ENCODE data around the gene ZSCAN2. TPM values are rescaled to one million over a fixed set of nuclear protein-coding genes. Genes with fewer than 3 reads are reported as not detected.

Gene ZSCAN2
- total and polyA plus RNA-seq, 10 donors: 4.6 to 15.1 (median 9.9) TPM

DNA sequence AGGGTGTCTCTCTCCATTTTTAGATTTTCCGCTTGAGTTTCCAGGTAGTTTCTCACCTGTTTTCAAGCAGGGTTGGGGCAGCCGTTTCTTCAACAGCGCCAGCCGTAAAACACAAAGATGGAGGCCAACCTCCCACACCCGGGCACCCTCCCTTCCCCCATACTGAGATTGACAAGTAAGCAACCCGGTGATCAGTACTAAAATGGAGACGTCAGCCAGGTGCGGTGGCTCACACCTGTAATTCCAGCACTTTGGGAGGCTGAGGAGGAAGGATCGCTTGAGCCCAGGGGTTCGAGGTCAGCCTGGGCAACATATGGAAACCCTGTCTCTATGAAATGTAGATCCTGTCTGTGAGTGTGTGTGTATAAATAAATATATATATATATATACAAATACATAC lies 903 bp upstream of the ZSCAN2 start:
- no peaks in the 10 kb centered on the region for H3K27me3 ChIP-seq (replicated peaks in 1 of 7)
- peak; percentile 77 for DNase-seq
- 76 to 81% (median 79%) methylated on average over 10 of the region's 10 CpGs for WGBS, 5 donors
- peaks cover 0 to 12% (median 6%) of the 10 kb centered on the region in 6 donors for H3K36me3 ChIP-seq
- peak overlapping the region in 5 of 8 donors; percentile 77 to 92 (median 78) for H3K27ac ChIP-seq
- H3K9me3 ChIP-seq: no peaks in the 10 kb centered on the region
- intact Hi-C loops (cut with DNase I; ENCODE audit: low total_unique reads): loop anchor here (10.0 kb wide), 2 partner anchors 55 to 445 kb away; partner anchors contain the start of genes NMB and WDR73
- H3K4me3 ChIP-seq: peak overlapping the region in 6 of 8 donors; percentile 73 to 99 (median 93)
- TF ChIP-seq, protein P1, sequence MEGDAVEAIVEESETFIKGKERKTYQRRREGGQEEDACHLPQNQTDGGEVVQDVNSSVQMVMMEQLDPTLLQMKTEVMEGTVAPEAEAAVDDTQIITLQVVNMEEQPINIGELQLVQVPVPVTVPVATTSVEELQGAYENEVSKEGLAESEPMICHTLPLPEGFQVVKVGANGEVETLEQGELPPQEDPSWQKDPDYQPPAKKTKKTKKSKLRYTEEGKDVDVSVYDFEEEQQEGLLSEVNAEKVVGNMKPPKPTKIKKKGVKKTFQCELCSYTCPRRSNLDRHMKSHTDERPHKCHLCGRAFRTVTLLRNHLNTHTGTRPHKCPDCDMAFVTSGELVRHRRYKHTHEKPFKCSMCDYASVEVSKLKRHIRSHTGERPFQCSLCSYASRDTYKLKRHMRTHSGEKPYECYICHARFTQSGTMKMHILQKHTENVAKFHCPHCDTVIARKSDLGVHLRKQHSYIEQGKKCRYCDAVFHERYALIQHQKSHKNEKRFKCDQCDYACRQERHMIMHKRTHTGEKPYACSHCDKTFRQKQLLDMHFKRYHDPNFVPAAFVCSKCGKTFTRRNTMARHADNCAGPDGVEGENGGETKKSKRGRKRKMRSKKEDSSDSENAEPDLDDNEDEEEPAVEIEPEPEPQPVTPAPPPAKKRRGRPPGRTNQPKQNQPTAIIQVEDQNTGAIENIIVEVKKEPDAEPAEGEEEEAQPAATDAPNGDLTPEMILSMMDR (IDR thresholded peaks at IDR 0.05 in 8 of 11, conservative IDR thresholded peaks at IDR 0.05 in 3 of 11): no peak
- no peak for TF ChIP-seq POLR2A (IDR thresholded peaks at IDR 0.05)
- no peak for TF ChIP-seq POLR2AphosphoS5 (IDR thresholded peaks at IDR 0.05)
- peaks cover 28 to 93% (median 56%) of the 10 kb centered on the region in 6 donors for H3K4me1 ChIP-seq

DNA sequence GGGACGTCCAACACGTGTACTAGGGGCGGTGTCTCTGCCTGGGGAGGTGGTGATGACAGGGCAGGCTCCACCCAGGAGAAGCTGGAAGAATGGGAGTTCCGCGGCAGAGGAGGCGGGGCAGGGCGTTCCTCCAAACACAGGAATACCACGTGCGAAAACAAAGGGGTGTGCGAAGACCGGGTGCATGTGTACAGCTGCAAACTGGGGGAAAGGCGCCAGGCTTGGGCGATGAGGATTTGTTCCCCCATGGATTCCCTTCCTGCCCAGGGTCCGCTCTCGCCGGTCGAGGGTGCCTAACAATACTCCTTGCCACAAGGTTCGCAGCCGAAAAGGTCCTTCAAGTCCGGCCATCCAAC lies 500 bp upstream of the ZSCAN2 start:
- Histone ChIP-seq H3K36me3 (peaks cover 0 to 14% (median 6%) of the 10 kb centered on the region in 6 donors), H3K4me1 (peaks cover 29 to 93% (median 58%) of the 10 kb centered on the region in 6 donors), H3K27me3 (replicated peaks in 1 of 7) (no peaks in the 10 kb centered on the region), H3K4me3 (peak overlapping the region; percentile 73 to 99 (median 93)), H3K9me3 (no peaks in the 10 kb centered on the region), H3K27ac (peak overlapping the region; percentile 51 to 86 (median 77))
- WGBS, 5 donors: 0 to 2% (median 1%) methylated on average over 18 to 20 of the region's 20 CpGs
- TF ChIP-seq POLR2A (IDR thresholded peaks at IDR 0.05) (no peak), POLR2AphosphoS5 (IDR thresholded peaks at IDR 0.05) (no peak)
- TF ChIP-seq, protein P1 (IDR thresholded peaks at IDR 0.05 in 8 of 11, conservative IDR thresholded peaks at IDR 0.05 in 3 of 11): no peak
- DNase-seq: peak; percentile 91
- intact Hi-C loops (cut with DNase I; ENCODE audit: low total_unique reads): no loop called here

DNA sequence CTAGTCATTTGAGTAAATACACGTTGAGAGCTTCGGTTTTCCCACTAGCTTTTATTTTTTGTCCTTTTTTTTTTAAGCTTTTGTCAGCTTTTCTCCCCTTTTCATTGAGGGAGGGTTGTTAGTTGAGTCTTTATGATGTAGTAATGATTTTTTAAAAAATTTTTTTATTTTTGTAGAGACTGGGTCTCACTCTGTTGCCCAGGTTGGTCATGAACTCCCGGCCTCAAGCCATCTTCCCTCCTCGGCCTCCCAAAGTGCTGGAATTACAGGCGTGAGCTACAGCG lies 688 bp downstream of the ZSCAN2 start:
- TF ChIP-seq, protein P1 (IDR thresholded peaks at IDR 0.05 in 8 of 11, conservative IDR thresholded peaks at IDR 0.05 in 3 of 11): no peak
- no peak for TF ChIP-seq POLR2A (IDR thresholded peaks at IDR 0.05)
- TF ChIP-seq POLR2AphosphoS5 (IDR thresholded peaks at IDR 0.05): no peak
- Histone ChIP-seq H3K27me3 (replicated peaks in 1 of 7) (no peaks in the 10 kb centered on the region), H3K27ac (peak overlapping the region in 4 of 8 donors; percentile 77 to 86 (median 82)), H3K4me1 (peaks cover 32 to 90% (median 65%) of the 10 kb centered on the region in 6 donors), H3K36me3 (peaks cover 0 to 26% (median 6%) of the 10 kb centered on the region in 6 donors), H3K9me3 (no peaks in the 10 kb centered on the region), H3K4me3 (peak overlapping the region; percentile 73 to 99 (median 93))
- 15 to 22% (median 17%) methylated on average over 6 of the region's 6 CpGs for WGBS, 5 donors
- intact Hi-C loops (cut with DNase I; ENCODE audit: low total_unique reads): no loop called here
- no peak for DNase-seq

DNA sequence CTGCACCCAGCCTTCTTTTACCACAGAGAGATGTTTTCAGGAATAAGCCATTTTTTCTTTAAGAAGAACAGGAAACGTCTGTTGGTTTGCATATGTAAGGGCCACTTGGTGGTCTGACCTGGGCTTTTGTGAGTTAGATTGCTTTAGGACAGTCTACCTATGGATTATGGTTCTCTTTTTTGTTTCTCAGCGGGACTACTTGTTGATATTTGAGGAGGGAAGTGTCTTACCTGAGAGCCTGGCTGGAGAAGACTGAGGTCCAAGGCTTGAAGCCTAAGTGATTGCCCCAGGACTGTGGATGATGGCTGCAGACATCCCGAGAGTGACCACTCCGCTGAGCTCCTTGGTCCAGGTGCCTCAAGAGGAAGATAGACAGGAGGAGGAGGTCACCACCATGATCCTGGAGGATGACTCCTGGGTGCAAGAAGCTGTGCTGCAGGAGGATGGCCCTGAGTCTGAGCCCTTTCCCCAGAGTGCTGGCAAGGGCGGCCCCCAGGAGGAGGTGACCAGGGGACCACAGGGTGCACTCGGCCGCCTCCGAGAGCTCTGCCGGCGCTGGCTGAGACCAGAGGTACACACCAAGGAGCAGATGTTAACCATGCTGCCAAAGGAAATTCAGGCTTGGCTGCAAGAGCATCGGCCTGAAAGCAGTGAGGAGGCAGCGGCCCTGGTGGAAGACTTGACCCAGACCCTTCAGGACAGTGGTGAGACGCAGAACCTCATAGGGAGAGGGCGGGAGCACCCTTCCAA lies 3.0 kb downstream of the ZSCAN2 start:
- Histone ChIP-seq H3K9me3 (no peaks in the 10 kb centered on the region), H3K27me3 (replicated peaks in 1 of 7) (no peaks in the 10 kb centered on the region), H3K4me3 (no peak overlapping the region), H3K27ac (no peak overlapping the region), H3K36me3 (peaks cover 0 to 44% (median 10%) of the 10 kb centered on the region in 6 donors), H3K4me1 (peaks cover 22 to 71% (median 51%) of the 10 kb centered on the region in 6 donors)
- WGBS, 5 donors: 86 to 93% (median 90%) methylated on average over 14 of the region's 14 CpGs
- no peak for DNase-seq
- TF ChIP-seq POLR2A (IDR thresholded peaks at IDR 0.05) (no peak), POLR2AphosphoS5 (IDR thresholded peaks at IDR 0.05) (no peak)
- TF ChIP-seq, protein P1 (IDR thresholded peaks at IDR 0.05 in 8 of 11, conservative IDR thresholded peaks at IDR 0.05 in 3 of 11): no peak
- intact Hi-C loops (cut with DNase I; ENCODE audit: low total_unique reads): no loop called here
